Stimulated activated CD4-positive, alpha-beta T cell treated with anti-CD3 and anti-CD28 coated beads, Interleukin-15, amount 100 ng/mL, for 48 hours (primary cell): ENCODE results near the gene STAM.
"Not testable (repeated sequence)": the region's sequence is repeated elsewhere in the genome, so short reads cannot be mapped to it uniquely, and the experiment has no call there.

Experiments
- DNase-seq, 2 donors: peaks; one replicate each; pipeline ENCODE4 v3.0.0-alpha.2; 2020; ENCODE audit warnings: low read depth in 2 of 2

The STAM gene

DNA sequence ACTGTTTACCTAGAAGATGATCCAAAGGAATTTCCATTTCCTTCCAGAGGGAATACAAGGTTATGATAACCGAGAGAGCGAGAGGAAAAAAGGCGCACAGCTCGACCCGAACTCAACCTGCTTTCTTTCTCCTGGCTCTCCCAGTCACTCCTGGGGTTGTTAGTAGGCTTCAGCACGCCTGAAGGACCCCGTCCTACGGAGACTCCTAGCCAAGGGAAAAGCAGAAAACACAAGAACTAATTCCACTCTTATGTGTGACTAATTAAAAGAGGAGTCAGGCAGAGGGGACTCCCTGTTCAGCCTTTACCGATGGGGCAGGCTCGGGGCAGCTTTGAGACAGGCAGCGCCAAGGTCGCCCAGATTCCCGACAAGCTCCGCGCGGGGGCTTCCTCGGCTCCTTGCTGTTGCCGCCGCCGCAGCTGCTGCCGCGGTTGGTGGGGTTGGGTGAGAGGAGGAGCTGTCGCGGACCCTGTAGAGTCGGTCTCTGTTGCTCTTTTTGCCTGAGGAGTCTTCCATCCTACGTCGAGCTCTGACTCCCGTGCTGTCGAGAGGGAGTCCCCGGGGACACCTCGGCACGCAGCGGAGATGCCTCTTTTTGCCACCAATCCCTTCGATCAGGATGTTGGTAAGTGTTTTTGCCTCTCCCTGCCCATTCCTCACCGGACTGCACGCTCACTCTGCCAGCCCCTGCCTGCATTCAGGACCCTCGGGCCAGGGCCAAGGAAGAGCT, at the start of gene STAM:
TSS of gene STAM (plus strand) at position 397 of the 730 bp plus-strand sequence. CDS start at position 586, 189 bp downstream.
- peak; percentile 87 to 88 for DNase-seq

DNA sequence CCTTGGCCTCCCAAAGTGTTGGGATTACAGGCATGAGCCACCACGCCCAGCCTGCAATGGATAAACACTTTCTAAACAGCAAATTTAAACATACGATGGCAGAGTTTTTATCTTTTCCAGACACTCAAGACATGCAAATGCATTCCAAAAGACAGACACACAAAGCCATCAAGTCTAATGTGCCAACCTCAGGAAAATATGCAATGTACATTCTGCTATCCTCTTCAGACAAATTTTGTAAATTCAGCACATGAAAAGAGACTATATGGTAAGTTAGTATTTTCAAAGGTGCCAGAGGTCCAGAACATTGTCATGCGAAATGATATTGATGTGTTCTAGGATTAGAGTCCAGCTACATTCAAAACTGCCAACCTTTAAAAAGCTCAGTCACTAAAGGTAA, 46.6 kb upstream of the STAM start:
- DNase-seq: no peak

DNA sequence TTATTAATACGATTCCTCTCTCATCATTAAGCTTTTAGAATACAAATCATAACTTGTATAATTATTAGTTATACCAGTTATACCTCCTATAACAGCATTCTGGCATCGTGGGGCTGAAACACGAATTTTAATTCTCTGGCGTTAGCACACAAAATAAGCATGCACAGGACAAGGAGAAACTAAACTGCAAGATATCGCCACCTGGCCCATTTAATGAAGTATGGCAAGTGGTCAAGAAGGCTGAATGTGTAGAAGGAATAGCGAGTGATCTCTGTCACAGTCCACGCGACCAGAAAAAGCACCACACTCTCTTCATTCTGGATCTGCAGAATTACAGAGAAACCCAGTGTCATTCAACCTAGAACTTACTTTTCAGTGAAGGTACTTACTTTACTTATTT, 44.9 kb upstream of the STAM start:
- DNase-seq: no peak

DNA sequence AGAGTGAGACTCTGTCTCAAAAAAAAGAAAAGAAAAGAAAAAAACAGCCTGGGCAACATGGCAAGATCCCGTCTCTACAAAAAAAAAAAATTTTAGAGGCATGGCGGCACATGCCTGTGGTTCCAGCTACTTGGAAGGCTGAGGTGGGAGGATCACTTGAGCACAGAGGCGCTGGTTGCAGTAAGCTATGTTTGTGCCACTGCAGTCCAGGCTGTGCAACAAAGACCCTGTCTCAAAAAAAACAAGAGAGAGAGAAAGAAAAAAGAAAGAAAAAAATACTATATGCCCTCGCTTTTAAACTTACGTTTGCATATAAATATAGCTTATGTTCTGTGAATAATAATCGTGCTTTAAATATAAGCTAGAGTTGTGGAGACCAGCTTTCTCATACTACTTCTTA, 38.0 kb upstream of the STAM start:
- no peak for DNase-seq

DNA sequence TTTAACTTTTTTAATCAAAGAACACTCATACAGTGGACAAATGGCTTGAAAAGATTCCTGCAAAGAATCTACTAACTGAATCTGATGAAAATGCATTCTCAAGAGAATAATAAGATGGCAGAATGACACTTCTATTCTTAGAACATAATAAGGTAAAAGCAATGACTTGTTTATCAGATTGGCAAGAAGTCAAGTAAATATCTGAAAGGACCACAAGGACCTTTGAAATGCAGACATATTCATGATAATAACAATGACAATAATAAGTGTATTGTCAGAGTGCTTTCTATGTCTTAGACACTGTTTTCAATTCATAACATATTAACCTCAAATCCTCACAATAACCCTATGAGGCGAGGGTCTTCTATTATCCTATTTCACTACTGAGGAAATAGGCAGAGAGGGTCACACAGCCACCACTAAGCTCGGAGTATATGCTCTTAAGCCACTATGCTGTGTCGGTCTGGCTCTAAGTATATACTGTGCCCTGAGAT, 37.4 kb upstream of the STAM start:
- no peak for DNase-seq

DNA sequence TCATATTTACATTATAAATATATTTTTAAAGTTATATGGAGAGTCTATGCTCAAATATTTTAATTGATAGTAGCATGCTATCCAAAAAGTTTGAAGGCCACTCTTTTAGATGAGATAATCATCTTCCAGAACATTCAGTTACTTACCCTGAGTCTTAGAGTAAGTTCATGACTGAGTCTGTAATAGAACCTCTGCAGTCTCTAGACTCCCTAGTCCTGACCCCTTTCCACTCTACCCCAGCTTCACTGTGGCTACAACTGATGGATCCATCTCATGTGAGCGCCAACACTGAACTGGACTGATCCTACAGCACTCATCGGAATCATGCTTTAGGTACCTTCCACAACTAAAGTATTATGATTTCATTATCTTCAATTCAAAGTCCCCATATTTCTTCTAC, 36.9 kb upstream of the STAM start:
- DNase-seq: no peak

DNA sequence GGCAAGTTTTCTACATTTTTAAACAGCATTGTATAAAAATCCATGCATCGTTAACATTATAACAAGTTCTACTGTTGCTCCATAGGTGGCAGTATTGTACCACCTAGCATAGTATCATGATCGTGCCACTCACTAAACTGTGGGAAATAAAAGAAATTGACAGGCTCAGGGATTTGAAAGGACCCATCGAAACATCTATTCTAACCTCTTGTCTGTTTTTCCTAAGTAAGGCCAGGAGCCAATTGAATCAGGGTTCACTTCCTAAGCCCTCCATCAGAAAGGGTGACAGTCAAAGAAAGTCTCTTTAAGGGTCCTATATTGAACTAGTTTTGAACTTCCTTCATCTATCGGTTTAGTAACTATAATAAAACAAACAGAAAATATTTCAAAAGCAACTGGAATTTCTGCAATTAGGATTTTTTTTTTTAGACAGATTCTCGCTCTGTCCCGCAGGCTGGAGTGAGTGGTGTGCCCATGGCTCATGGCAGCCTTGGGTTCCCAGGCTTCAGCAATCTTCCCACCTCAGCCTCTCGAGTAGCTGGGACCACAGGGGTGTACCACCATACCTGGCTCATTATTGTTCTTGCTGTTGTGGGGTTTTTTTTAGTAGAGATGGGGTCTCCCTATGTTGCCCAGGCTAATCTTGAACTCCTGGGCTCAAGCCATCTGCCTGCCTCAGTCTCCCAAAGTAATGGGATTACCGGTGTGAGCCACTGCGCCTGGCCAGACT, 36.2 kb upstream of the STAM start:
- no peak for DNase-seq

DNA sequence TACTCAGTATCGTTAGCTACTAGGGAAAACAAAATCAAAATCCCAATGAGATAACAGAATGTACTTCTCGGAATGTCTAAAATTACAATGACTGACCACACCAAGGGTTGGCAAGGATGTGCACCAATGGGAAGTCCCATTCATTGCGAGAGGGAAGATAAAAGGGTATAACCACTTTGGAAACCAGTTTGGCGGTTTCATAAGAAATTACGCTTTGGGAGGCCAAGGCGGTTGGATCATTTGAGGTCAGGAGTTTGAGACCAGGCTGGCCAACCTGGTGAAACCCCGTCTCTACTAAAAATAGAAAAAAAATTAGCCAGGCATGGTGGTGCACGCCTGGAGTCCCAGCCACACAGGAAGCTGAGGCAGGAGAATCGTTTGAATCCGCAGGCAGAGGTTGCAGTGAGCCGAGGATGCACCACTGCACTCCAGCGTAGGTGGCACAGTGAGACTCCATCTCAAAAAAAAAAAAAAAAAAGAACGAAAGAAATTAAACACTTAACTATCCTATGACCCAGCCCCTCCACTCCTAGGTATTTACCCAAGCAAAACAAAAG, 34.4 kb upstream of the STAM start:
- no peak for DNase-seq

DNA sequence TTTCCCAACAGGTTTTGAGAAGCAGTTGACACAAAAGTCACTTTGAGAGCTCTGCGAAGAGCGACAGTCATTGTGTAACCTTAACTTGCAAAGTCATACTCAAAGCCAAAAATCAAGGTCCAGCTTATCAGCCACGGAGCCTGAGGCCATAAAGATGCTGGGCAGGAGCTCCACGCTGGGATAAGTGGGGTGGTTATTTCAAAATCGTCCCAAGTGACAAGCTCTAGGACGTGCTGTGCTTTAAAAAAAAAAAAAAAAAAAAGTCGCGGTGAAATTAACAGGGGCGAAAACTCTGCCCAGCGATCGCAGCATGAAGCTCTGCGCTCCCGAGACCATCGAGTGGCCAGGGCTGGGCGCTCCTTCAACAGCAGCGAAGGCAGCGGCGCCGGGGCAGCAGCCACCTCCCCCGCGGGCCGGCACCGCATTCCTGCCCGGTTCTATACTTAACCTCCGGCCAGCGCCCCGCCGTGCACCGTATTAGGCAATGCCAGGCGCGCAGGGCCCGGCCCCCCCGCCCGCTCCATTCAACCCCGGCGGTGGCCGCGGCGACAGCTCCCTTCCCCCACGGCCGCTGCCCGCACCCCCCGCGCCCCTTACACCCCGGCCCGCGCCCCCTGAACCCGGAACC, 27.4 kb upstream of the STAM start:
- no peak for DNase-seq

DNA sequence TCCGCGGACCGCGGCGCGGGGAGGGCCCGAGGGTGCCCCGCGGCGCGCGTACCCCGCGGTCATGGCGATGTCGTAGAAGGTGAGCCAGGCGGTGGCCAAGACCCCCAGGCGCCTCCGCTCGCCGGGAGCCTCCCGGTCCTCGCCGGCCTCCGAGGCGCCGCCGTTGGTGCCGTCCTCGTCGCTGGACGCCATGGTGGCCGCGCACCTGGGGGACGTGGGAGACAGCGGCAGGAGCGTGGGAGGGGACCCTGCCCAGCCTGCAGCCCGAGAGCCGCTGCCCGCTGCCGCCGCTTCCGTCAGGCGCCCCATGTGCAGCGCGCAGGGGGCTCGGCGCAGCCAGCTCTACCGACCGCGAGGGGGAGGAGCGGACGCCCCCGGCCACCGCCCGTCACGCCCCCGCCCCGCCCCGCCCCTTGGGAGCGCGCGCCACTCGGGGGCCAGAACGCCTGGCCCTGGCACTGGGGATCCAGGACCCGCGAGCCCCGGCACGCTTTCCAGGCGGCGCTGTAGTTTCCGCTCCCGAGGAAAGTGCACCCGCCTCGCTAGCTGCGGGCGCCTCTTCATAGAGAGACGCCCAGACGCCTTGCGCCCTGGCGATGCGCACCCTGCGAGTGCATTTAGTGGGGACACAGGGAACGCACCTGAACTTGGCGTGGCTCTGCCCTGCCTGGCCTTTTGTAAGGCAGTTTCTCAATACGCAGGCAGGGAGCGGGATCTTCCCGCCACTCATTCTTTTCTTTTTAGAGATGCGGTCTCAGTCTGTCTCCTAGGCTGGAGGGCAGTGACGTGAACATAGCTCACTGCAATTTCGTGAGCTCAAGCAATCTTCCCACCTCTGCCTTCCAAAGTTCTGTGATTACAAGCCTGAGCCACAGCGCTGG, 26.7 kb upstream of the STAM start, which contains the start of gene HACD1:
TSS of gene HACD1 (minus strand) at position 344 of the 881 bp plus-strand sequence. CDS start at position 309, 35 bp downstream.
- DNase-seq: peak in 1 of 2 donors; percentile 37

DNA sequence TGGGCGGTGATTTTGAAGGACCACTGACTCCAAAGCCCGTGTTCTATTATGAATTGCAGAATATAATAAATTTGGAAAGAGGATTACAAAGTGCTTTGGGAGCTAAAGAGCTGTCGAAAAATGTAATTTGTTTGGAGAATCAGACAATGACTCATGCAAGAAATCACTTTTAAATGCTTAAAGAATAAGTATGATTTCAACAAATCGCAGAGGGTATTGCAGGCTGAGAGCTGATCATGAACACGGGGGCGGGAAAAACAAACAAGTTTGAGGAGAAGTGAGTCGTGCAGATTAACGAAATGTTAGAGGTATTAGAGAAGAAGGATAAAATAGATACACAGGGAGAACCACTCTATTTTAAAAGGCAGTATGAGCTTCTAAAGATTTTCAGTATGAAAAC, 21.9 kb upstream of the STAM start:
- no peak for DNase-seq

DNA sequence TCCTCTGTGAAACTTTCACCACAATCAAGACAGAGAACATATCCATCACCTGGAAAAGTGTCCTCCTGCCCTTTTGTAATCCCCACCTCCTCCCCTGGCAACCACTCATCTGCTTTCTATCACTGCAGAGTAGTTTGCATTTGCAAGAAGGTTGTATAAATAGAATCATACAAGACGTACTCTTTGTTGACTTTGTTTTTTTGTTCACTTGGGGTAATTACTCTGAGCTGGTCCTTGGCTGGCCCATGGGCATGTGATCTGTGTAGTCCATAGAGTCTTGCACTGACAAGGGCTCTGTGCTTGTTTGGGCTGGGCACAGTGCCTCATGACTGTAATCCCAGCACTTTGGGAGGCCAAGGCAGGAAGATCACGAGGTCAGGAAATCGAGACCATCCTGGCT, 19.0 kb upstream of the STAM start:
- DNase-seq: no peak

DNA sequence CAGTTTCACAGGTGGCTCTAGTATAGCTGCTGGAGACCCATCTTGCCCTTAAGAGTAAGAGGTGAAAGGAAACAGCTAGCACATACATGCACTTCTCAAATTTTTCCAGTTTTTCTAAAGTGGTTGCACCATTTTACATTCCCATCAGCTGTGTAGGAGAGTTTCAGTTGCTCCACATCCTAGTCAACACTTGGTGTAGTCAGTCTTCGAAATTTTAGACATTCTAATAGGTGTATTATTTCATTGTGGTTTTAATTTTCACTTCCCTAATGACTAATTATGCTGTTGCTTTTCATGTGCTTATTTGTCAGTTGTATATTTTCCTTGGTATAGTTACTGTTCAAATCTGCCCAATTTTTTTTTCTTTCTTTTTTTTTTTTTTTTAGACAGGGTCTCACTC, 17.3 kb upstream of the STAM start:
- DNase-seq: no peak

DNA sequence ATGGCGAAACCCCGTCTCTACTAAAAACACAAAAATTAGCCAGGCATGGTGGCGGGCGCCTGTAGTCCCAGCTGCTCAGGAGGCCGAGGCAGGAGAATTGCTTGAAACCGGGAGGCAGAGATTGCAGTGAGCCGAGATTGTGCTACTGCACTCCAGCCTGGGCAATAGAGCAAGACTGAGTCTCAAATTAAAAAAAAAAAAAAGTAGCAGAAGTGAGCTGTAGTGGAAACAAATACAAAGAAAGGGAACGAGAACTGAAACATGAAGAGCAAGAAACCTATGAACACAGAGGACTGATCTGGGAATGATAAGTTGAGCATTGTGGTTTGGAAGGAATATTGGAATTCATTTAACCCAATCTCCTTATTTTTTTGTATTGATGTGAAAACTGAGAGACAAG, 11.4 kb upstream of the STAM start:
- not testable (repeated sequence) for DNase-seq

DNA sequence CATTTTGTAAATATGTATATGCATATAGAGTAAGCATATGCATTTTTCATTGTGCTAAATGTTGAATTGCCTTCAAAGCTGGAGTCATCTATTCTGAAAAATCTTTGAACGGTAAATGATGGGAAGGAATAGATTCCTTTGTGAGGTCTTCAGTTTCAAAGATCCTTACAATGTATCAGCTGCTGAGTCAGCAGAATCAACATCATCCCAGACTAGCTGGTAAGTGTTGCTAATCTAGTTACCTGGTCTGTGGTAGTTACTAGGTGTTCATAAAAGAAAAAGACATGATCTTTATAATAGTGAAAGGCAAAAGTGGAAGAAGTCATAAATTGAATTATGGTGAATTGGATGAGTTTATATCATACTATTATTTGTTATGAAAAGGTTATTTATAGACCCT, 10.6 kb upstream of the STAM start:
- no peak for DNase-seq

DNA sequence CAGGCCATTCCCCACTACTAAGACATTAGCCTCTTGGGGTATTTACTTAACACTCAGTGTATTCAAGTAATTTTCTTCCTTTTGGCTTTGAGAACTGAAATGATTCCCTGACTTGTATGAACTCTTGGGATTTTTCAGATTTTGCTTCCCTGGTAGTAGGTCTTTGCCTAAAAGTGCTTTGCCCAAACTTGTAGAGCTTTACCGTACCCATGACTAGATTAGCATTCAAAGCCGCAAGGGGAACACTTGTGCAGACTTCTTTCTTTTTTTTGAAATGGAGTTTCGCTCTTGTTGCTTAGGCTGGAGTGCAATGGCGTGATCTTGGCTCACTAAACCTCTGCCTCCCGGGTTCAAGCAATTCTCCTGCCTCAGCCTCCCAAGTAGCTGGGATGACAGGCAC, 6.1 kb upstream of the STAM start:
- DNase-seq: no peak

DNA sequence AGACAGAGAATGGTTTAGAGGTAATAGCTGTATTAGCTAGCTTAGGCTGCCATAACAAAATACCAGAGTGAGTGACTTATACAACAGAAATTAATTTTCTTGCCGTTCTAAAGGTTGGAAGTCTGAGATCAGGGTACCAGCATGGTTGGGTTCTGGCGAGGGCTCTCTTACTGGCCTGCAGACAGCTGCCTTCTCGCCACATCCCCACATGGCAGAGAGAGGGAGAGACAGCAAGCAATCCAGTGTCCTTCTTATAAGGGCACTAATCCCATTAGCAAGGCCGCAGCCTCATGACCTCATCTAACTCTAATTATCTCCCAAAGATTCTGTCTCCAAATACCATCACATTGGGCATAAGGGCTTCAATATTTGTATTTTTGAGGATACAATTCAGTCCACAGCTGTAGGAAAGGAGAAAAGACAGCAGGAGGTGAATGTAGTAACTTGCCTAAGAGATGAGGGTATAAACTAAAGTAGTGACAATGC, 3.6 kb upstream of the STAM start:
- DNase-seq: no peak

DNA sequence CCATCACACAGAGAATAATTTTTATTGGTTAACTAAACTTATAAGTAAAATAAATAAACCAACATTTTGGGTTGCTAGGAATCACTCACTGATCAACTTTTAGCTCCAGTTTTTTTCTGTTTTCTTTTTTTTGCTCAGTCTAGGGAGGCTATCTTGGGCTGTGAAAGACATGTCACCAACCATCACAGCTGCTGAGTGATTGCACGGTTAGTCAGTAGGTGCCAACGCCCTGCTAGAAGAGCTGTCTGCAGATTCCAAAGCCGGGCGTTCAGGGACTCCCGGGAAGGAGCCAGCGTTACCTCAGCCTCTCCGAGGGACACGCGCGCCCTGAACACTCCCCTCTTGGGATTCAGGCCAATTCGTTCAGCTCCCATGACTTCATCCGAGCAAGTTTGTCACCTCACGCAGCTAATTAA, 604 bp upstream of the STAM start:
- DNase-seq: no peak

DNA sequence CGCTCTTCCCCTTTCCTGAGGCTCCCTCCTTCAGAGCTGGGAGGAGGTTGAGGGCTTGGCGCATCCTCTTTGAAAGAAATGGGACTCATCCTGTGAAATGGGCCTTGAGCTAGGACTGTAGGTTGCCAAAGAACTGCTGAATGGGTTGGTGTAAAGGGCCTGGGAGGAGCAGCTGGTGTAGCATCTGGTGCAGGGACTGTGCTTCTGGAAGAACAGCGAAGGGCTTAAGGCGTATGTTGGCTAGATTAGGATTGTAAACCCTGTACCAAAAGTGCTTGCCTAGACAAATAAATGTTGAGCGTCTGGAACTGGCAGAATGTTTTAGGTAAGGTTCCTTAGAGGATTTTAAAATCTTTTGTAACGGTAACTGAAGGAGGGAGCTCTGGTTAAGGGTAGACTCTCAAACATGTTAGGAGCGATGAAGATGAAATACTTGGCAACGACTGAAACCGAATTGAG, 563 bp downstream of the STAM start:
- DNase-seq: no peak

DNA sequence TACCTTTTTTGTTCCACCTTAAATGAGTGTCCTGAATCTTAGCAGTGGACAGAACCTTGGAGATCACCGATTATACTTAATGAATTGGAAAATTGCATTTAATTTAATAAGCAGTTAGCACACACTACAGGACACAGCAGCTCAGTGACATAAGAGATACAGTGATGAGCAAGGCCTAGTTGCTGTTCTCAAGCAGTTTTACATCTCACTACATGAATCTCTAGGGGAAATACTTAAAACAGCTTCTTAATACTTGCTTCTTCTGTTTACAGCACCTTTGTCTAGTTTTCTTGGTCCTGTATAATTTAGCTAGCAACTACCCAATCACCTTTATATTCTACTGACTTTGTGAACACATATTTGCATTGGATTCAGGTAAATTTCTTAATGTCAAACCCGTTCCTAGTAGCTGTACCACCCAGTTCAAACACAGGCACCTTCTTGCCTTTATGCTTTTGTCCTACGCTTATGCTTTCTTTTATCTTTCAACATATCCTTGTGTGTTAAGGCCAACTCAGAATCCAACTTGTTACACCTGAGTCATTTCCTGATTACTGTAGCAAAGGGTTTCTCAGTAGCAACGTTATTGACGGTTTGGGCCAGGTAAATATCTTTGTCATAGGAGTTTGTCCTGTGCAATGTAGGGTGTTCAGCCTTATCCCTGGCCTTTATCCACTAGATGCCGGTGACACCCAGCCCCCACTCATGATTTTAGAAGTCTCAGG, 1.8 kb downstream of the STAM start:
- no peak for DNase-seq
